Fibroblast of lung (primary cell): ENCODE data around the gene ITPR2.
"Not testable (repeated sequence)": the region's sequence is repeated elsewhere in the genome, so short reads cannot be mapped to it uniquely, and the experiment has no call there.

Experiments
- CTCF ChIP-seq, 2 donors: IDR thresholded peaks in 1 of 2; conservative IDR thresholded peaks in 1 of 2; 1 replicate in 1 of 2; 2 replicates in 1 of 2; pipeline ENCODE4 v1.5.1; 2011 to 2012; ENCODE audit warnings: low read length in 2 of 2, control low read depth in 1 of 2, inconsistent platforms in 1 of 2, low read depth in 1 of 2, mild to moderate bottlenecking in 1 of 2
- EZH2 ChIP-seq: IDR thresholded peaks from 2 replicates; pipeline ENCODE4 v1.5.1; 2012; ENCODE audit warnings: low read length, control low read depth, mild to moderate bottlenecking; ENCODE audit errors: missing control alignments

- not testable (repeated sequence) for TF ChIP-seq CTCF (conservative IDR thresholded peaks at IDR 0.05 in 1 of 2, IDR thresholded peaks at IDR 0.05 in 1 of 2; ENCODE audit: low read depth in 1 of 2, low read length in 2 of 2); EZH2
Measured at GRCh38 chr12:26604813-26605212, 228.2 kb downstream of the ITPR2 start.
